SK-N-SH treated with all-trans-retinoic acid at 6 μM for 48 hours (cell line): ENCODE data around the gene IGSF11.

Source experiments
- ATAC-seq: fragments of 200-7000 bp; cut with Tn5 transposase; 3 replicates; pipeline ENCODE4 v1.9.1; 2020; ENCODE audit warnings: mild to moderate bottlenecking, moderate library complexity
- ARNTL ChIP-seq: fragments of 450-650 bp; formaldehyde crosslinking; IDR thresholded peaks from 2 replicates; pipeline ENCODE4 v1.5.0; 2020; ENCODE audit warnings: low read depth, mild to moderate bottlenecking, moderate library complexity, borderline replicate concordance
- BACH2 ChIP-seq: fragments of 250-450 bp; sonication (Bioruptor Pico); IDR thresholded peaks from 2 replicates; pipeline ENCODE4 v1.9.0; 2021; ENCODE audit warnings: mild to moderate bottlenecking, borderline replicate concordance
- CSDC2 ChIP-seq: fragments of 250-450 bp; sonication (Bioruptor Pico); IDR thresholded peaks from 2 replicates; pipeline ENCODE4 v1.5.0; 2020; ENCODE audit warnings: mild to moderate bottlenecking, moderate library complexity
- ESRRG ChIP-seq: fragments of 250-450 bp; sonication (Bioruptor Pico); IDR thresholded peaks from 2 replicates; pipeline ENCODE4 v1.6.1; 2021; ENCODE audit warnings: mild to moderate bottlenecking
- GLIS3 ChIP-seq: fragments of 250-450 bp; sonication (Bioruptor Pico); IDR thresholded peaks from 2 replicates; pipeline ENCODE4 v1.5.0; 2020; ENCODE audit warnings: mild to moderate bottlenecking, moderate library complexity
- ISL1 ChIP-seq: fragments of 250-450 bp; sonication (Bioruptor Pico); IDR thresholded peaks from 2 replicates; pipeline ENCODE4 v2.1.2; 2022; ENCODE audit warnings: mild to moderate bottlenecking, moderate library complexity
- OSR1 ChIP-seq: fragments of 250-450 bp; sonication (Bioruptor Pico); IDR thresholded peaks from 2 replicates; pipeline ENCODE4 v1.8.0; 2022; ENCODE audit warnings: moderate library complexity, mild to moderate bottlenecking, inconsistent platforms
- PPARA ChIP-seq: fragments of 250-450 bp; sonication (Bioruptor Pico); IDR thresholded peaks from 2 replicates; pipeline ENCODE4 v1.5.0; 2020; ENCODE audit warnings: mild to moderate bottlenecking, borderline replicate concordance
- RARB ChIP-seq: fragments of 250-450 bp; sonication (Bioruptor Pico); IDR thresholded peaks from 2 replicates; pipeline ENCODE4 v1.8.0; 2021; ENCODE audit warnings: mild to moderate bottlenecking, moderate library complexity
- SNAI2 ChIP-seq: fragments of 250-450 bp; sonication (Bioruptor Pico); IDR thresholded peaks from 2 replicates; pipeline ENCODE4 v1.5.0; 2020; ENCODE audit warnings: mild to moderate bottlenecking, moderate library complexity
- TCF4 ChIP-seq: fragments of 250-450 bp; sonication (Bioruptor Pico); IDR thresholded peaks from 2 replicates; pipeline ENCODE4 v1.8.0; 2021; ENCODE audit warnings: mild to moderate bottlenecking, moderate library complexity, borderline replicate concordance
- TOX ChIP-seq: fragments of 250-450 bp; sonication (Bioruptor Pico); IDR thresholded peaks from 2 replicates; pipeline ENCODE4 v1.8.0; 2021; ENCODE audit warnings: mild to moderate bottlenecking, moderate library complexity, borderline replicate concordance
- ZC3H10 ChIP-seq: fragments of 250-450 bp; sonication (Bioruptor Pico); IDR thresholded peaks from 2 replicates; pipeline ENCODE4 v1.5.1; 2021; ENCODE audit warnings: mild to moderate bottlenecking, moderate library complexity
- ZFP30 ChIP-seq: fragments of 450-650 bp; formaldehyde crosslinking; IDR thresholded peaks from 2 replicates; pipeline ENCODE4 v1.5.0; 2022; ENCODE audit warnings: mild to moderate bottlenecking, moderate library complexity
- ZNF565 ChIP-seq: fragments of 450-650 bp; formaldehyde crosslinking; conservative IDR thresholded peaks from 2 replicates; pipeline ENCODE4 v1.5.0; 2020; ENCODE audit warnings: low read depth, mild to moderate bottlenecking, moderate library complexity
- ZNF70 ChIP-seq: fragments of 450-650 bp; formaldehyde crosslinking; IDR thresholded peaks from 2 replicates; pipeline ENCODE4 v1.5.0; 2020; ENCODE audit warnings: mild to moderate bottlenecking, moderate library complexity
- ZNF8 ChIP-seq: fragments of 450-650 bp; formaldehyde crosslinking; IDR thresholded peaks from 2 replicates; pipeline ENCODE4 v1.5.0; 2020; ENCODE audit warnings: mild to moderate bottlenecking, moderate library complexity
- TF ChIP-seq, protein P1 (sequence below): fragments of 250-450 bp; sonication (Bioruptor Pico); IDR thresholded peaks from 2 replicates; pipeline ENCODE4 v1.5.0; 2020; ENCODE audit warnings: mild to moderate bottlenecking, moderate library complexity
- TF ChIP-seq, protein P2 (sequence below): fragments of 250-450 bp; sonication (Bioruptor Pico); IDR thresholded peaks from 2 replicates; pipeline ENCODE4 v1.8.0; 2020; ENCODE audit warnings: mild to moderate bottlenecking, moderate library complexity, borderline replicate concordance
- TF ChIP-seq, protein P3 (sequence below): fragments of 250-450 bp; sonication (Bioruptor Pico); IDR thresholded peaks from 2 replicates; pipeline ENCODE4 v1.5.1; 2021; ENCODE audit warnings: mild to moderate bottlenecking, moderate library complexity
- TF ChIP-seq, protein P4 (sequence below): fragments of 250-450 bp; sonication (Bioruptor Pico); IDR thresholded peaks from 2 replicates; pipeline ENCODE4 v1.8.0; 2021; ENCODE audit warnings: low read depth, mild to moderate bottlenecking, moderate library complexity, borderline replicate concordance

IGSF11 gene

DNA sequence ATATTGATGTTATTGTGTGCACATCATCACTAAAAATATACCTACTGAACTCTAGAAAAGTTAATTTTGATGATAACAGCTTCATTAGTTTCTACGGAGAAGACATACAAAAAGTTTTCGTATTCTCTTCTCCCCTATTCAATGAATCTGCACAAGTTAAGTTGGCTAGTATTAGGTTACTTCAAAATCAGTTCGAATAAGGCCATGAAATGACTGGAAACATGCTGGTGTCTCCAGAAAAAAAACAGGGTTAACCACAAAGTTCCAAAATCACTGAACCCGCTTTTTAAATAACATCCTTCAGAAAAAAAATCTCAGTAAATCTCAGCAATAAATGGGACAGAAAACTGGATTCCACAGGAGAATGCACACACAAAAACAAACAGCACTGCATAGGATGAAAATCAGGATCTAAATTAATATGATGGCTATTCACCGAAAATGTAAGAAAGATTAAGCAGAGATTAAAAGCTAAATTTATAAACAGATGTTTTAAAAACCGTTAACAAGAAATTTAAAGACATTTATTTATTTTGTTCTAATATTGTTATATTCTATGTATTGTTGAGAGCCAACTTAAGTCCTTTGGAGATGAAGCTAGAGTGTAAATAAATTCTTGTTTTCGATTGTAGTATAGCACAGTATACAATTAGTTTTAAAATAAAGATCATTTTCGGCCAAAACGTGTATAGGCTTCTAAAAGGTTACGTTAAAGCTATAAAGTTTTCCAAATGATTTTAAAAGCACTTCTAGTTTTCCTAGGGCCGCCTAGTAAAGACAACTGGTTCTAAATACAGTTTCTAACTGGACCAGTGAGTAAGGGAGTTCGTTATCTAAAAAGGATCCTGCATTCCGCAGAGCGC, 1.0 kb downstream of the IGSF11 start:
- TF ChIP-seq TOX (CRISPR knock-in tag) = no peak
- TF ChIP-seq OSR1 (CRISPR knock-in tag) = no peak
- no peak for TF ChIP-seq ZNF565 (CRISPR knock-in tag)
- TF ChIP-seq ESRRG = no peak
- no peak for ATAC-seq

DNA sequence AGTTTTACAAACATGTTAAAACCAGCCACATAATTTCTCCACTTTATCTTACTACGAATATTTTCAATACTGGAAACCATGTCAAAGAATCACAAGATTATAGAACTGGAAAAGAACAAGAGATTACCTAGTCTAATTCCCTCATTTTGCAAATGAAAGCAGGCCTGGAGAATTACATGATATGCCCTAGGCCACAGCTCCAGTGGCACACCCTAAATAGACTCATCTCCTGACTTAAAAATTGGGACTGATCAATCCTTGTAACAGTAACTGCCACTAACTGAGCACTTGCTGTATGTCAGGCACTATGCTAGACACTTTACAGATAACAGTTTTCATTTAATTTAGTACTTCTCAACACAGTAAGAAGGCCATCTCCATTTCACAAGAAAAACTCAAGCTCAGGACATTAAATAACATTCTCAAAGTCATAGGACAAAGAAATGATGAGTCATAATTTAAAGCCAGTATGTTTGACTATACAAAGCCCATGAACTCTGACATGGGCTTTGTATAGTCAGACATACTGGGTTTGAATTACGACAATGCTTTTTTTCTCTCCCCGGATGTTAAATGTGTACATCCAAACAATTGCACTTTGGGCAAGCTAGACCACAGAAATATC, 9.4 kb downstream of the IGSF11 start:
- ATAC-seq = no peak
- TF ChIP-seq BACH2 = no peak

DNA sequence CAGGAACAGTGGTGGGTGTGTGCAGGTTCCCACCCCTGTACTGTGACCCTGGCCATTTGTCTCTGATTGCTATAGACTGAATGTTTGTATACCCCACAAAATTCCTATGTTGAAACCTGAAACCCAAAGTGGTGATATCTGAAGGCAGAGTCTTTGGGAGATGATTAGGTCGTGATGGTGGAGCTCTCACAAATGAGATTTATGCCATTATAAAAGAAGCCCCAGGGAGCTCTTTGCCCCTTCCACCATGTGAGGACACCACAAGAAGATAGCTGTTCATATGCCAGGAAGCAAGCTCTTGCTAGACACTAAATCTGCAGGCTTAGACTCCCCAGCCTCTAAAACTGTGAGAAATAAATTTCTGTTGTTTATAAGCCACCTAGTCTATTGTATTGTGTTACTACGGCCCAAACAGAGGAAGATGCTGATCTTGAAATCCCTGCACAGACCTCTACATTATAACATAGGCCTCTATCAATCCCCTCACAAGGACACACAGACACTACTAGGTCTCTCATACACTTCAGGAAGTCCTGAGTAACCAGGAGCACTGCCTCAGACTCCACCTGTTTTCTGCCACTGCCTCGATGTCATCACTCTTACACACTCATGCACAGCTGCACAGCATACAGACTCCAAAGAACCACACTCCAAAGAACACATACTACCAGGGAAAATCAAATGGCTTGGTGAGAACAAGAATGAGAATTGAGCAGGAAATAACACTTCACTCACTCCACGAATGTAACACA, 14.7 kb downstream of the IGSF11 start:
- TF ChIP-seq CSDC2 (CRISPR knock-in tag) = no peak
- no peak for TF ChIP-seq RARB
- TF ChIP-seq, protein P1, sequence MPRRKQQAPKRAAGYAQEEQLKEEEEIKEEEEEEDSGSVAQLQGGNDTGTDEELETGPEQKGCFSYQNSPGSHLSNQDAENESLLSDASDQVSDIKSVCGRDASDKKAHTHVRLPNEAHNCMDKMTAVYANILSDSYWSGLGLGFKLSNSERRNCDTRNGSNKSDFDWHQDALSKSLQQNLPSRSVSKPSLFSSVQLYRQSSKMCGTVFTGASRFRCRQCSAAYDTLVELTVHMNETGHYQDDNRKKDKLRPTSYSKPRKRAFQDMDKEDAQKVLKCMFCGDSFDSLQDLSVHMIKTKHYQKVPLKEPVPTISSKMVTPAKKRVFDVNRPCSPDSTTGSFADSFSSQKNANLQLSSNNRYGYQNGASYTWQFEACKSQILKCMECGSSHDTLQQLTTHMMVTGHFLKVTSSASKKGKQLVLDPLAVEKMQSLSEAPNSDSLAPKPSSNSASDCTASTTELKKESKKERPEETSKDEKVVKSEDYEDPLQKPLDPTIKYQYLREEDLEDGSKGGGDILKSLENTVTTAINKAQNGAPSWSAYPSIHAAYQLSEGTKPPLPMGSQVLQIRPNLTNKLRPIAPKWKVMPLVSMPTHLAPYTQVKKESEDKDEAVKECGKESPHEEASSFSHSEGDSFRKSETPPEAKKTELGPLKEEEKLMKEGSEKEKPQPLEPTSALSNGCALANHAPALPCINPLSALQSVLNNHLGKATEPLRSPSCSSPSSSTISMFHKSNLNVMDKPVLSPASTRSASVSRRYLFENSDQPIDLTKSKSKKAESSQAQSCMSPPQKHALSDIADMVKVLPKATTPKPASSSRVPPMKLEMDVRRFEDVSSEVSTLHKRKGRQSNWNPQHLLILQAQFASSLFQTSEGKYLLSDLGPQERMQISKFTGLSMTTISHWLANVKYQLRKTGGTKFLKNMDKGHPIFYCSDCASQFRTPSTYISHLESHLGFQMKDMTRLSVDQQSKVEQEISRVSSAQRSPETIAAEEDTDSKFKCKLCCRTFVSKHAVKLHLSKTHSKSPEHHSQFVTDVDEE (CRISPR knock-in tag) = no peak
- no peak for TF ChIP-seq ARNTL
- no peak for TF ChIP-seq ISL1
- no peak for TF ChIP-seq SNAI2 (CRISPR knock-in tag)
- TF ChIP-seq GLIS3 = no peak
- TF ChIP-seq ZC3H10 = no peak
- no peak for TF ChIP-seq TOX (CRISPR knock-in tag)
- TF ChIP-seq OSR1 (CRISPR knock-in tag) = no peak
- TF ChIP-seq PPARA (CRISPR knock-in tag) = no peak
- TF ChIP-seq, protein P2, sequence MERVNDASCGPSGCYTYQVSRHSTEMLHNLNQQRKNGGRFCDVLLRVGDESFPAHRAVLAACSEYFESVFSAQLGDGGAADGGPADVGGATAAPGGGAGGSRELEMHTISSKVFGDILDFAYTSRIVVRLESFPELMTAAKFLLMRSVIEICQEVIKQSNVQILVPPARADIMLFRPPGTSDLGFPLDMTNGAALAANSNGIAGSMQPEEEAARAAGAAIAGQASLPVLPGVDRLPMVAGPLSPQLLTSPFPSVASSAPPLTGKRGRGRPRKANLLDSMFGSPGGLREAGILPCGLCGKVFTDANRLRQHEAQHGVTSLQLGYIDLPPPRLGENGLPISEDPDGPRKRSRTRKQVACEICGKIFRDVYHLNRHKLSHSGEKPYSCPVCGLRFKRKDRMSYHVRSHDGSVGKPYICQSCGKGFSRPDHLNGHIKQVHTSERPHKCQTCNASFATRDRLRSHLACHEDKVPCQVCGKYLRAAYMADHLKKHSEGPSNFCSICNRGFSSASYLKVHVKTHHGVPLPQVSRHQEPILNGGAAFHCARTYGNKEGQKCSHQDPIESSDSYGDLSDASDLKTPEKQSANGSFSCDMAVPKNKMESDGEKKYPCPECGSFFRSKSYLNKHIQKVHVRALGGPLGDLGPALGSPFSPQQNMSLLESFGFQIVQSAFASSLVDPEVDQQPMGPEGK (CRISPR knock-in tag) = no peak
- TF ChIP-seq ESRRG = no peak
- TF ChIP-seq, protein P3, sequence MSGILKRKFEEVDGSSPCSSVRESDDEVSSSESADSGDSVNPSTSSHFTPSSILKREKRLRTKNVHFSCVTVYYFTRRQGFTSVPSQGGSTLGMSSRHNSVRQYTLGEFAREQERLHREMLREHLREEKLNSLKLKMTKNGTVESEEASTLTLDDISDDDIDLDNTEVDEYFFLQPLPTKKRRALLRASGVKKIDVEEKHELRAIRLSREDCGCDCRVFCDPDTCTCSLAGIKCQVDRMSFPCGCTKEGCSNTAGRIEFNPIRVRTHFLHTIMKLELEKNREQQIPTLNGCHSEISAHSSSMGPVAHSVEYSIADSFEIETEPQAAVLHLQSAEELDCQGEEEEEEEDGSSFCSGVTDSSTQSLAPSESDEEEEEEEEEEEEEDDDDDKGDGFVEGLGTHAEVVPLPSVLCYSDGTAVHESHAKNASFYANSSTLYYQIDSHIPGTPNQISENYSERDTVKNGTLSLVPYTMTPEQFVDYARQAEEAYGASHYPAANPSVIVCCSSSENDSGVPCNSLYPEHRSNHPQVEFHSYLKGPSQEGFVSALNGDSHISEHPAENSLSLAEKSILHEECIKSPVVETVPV (CRISPR knock-in tag) = no peak
- TF ChIP-seq ZNF70 (CRISPR knock-in tag) = no peak
- no peak for ATAC-seq

DNA sequence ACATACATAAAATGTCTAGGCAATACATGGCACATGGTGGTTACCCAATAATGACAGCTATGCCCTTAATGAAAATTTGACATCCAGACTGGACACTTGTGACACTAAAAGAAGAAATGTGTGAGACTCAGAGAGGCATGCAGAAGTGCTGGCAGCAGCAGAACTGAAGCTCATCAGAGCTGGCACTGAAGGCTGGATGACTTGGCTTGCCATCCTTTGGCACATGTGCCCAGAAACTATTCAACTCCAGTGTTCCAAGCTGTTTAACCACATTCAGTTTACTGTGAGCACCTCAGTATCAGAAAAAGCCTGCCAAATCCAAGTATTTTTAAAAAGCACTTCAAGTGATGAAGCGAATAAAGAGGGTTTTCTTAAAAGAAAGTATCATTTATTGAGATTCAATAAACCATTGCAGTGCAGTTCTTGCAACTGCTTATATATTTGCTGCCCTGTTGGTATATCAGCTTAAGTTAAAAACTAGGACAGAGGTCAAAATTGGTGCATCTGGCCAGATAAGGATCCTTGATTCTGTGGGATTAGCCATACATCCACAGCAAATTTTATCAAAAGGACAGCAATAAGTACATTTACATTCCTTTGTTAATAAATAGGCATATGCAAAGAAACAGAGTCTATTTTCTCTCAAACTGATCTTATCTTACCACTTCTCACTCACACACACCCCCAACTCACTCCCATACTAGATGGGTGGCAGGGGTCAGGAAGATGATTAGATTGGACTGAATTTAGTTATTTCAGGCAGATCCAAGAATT, 15.8 kb downstream of the IGSF11 start:
- TF ChIP-seq CSDC2 (CRISPR knock-in tag) (no peak), PPARA (CRISPR knock-in tag) (peak; percentile 91; the same call in 1 of the 2 replicates), ZNF8 (CRISPR knock-in tag) (no peak), TOX (CRISPR knock-in tag) (no peak), ZFP30 (CRISPR knock-in tag) (no peak), SNAI2 (CRISPR knock-in tag) (no peak), TCF4 (CRISPR knock-in tag) (peak; percentile 79; the same call in 1 of the 2 replicates), RARB (no peak), ZC3H10 (no peak)
- TF ChIP-seq, protein P4, sequence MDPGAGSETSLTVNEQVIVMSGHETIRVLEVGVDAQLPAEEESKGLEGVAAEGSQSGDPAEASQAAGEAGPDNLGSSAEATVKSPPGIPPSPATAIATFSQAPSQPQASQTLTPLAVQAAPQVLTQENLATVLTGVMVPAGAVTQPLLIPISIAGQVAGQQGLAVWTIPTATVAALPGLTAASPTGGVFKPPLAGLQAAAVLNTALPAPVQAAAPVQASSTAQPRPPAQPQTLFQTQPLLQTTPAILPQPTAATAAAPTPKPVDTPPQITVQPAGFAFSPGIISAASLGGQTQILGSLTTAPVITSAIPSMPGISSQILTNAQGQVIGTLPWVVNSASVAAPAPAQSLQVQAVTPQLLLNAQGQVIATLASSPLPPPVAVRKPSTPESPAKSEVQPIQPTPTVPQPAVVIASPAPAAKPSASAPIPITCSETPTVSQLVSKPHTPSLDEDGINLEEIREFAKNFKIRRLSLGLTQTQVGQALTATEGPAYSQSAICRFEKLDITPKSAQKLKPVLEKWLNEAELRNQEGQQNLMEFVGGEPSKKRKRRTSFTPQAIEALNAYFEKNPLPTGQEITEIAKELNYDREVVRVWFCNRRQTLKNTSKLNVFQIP = no peak
- TF ChIP-seq, protein P2 (CRISPR knock-in tag) = no peak
- no peak for ATAC-seq
